Brain microvascular endothelial cell (primary cell): ENCODE results near the gene MYT1.
A peak's percentile ranks its signal among the peaks of the same experiment; 100 is the strongest.

Source experiments
- DNase-seq: peaks from one replicate; pipeline ENCODE4 v3.0.0-alpha.2; 2020
- H3K27ac ChIP-seq: fragments of 250-450 bp; sonication (Bioruptor Pico); 2 replicates; pipeline ENCODE4 v1.5.1; 2020; ENCODE audit warnings: mild to moderate bottlenecking, moderate library complexity
- H3K27me3 ChIP-seq: fragments of 250-450 bp; sonication (Bioruptor Pico); replicated peaks from 2 replicates; pipeline ENCODE4 v1.5.1; 2020; ENCODE audit warnings: mild to moderate bottlenecking
- H3K36me3 ChIP-seq: fragments of 250-450 bp; sonication (Bioruptor Pico); replicated peaks from 2 replicates; pipeline ENCODE4 v1.5.1; 2020; ENCODE audit warnings: mild to moderate bottlenecking
- H3K4me3 ChIP-seq: 2 replicates; pipeline ENCODE4 v1.5.1; 2011; ENCODE audit warnings: low read depth, mild to moderate bottlenecking, control low read depth, low read length, moderate library complexity
- CTCF ChIP-seq: IDR thresholded peaks from 2 replicates; pipeline ENCODE4 v1.5.1; 2011; ENCODE audit warnings: low read depth, mild to moderate bottlenecking, moderate library complexity, low read length, control low read depth, inconsistent platforms; ENCODE audit errors: missing control alignments
- in situ Hi-C: cut with HindIII; loops from 2 replicates; pipeline ENCODE4 v1.10.0; 2017; ENCODE audit warnings: low sequenced_read_pairs, low pct_ligation_motif_present

The MYT1 gene

GRCh38 chr20:64160118-64160517 lies 4.1 kb upstream of the MYT1 start:
- Histone ChIP-seq H3K4me3 (no peak overlapping the region), H3K27me3 (peaks cover 27% of the 10 kb centered on the region), H3K27ac (no peak overlapping the region), H3K36me3 (no peaks in the 10 kb centered on the region)
- in situ Hi-C loops, result no loop called here
- TF ChIP-seq CTCF, result no peak
- DNase-seq, result no peak

GRCh38 chr20:64160526-64161355 lies 3.5 kb upstream of the MYT1 start:
- H3K36me3 ChIP-seq, result no peaks in the 10 kb centered on the region
- H3K27ac ChIP-seq, result no peak overlapping the region
- in situ Hi-C loops, result no loop called here
- H3K4me3 ChIP-seq, result no peak overlapping the region
- TF ChIP-seq CTCF, result no peak
- DNase-seq, result no peak
- peaks cover 27% of the 10 kb centered on the region for H3K27me3 ChIP-seq

GRCh38 chr20:64161356-64162238 lies 2.7 kb upstream of the MYT1 start:
- peaks cover 27% of the 10 kb centered on the region for H3K27me3 ChIP-seq
- no peak overlapping the region for H3K27ac ChIP-seq
- in situ Hi-C loops, result no loop called here
- TF ChIP-seq CTCF, result no peak
- H3K36me3 ChIP-seq, result no peaks in the 10 kb centered on the region
- no peak overlapping the region for H3K4me3 ChIP-seq
- peak; percentile 12 for DNase-seq

- no peak for TF ChIP-seq CTCF
- no peak overlapping the region for H3K4me3 ChIP-seq
- peaks cover 27% of the 10 kb centered on the region for H3K27me3 ChIP-seq
- in situ Hi-C loops, result no loop called here
- no peak for DNase-seq
- no peak overlapping the region for H3K27ac ChIP-seq
- H3K36me3 ChIP-seq, result no peaks in the 10 kb centered on the region
Observed at GRCh38 chr20:64162239-64162910, 1.9 kb upstream of the MYT1 start.

- Histone ChIP-seq H3K27me3 (peaks cover 27% of the 10 kb centered on the region), H3K4me3 (no peak overlapping the region), H3K36me3 (no peaks in the 10 kb centered on the region), H3K27ac (no peak overlapping the region)
- TF ChIP-seq CTCF, result no peak
- in situ Hi-C loops, result no loop called here
- no peak for DNase-seq
Observed at GRCh38 chr20:64163776-64164122, 503 bp upstream of the MYT1 start.
